Suprapubic skin (tissue), 4 donors: ENCODE results near the gene UGT1A7.
"Not testable (repeated sequence)": the region's sequence is repeated elsewhere in the genome, so short reads cannot be mapped to it uniquely, and the experiment has no call there.

Source experiments
- CTCF ChIP-seq, 2 donors: fragments of 200-600 bp in 1 of 2; fragments of 450-650 bp in 1 of 2; sonication (generic) in 1 of 2; IDR thresholded peaks; one replicate each; pipeline ENCODE4 v1.5.1; 2016 to 2019; ENCODE audit warnings: antibody characterized with exemption in 2 of 2, mild to moderate bottlenecking in 1 of 2, moderate library complexity in 1 of 2
- POLR2A ChIP-seq, 2 donors: fragments of 450-650 bp; IDR thresholded peaks; one replicate each; pipeline ENCODE4 v1.6.1; 2017; ENCODE audit warnings: antibody characterized with exemption in 2 of 2, mild to moderate bottlenecking in 2 of 2, moderate library complexity in 2 of 2
- POLR2AphosphoS5 ChIP-seq, 3 donors: sonication (generic); formaldehyde crosslinking; IDR thresholded peaks; one replicate each; pipeline ENCODE4 v1.6.1; 2017; ENCODE audit warnings: antibody characterized with exemption in 3 of 3

GRCh38 chr2:233751212-233752009 lies 69.7 kb downstream of the UGT1A7 start:
- TF ChIP-seq POLR2A, CTCF, POLR2AphosphoS5 (IDR thresholded peaks at IDR 0.05): not testable (repeated sequence)
